Gastrocnemius medialis (tissue), 4 donors: ENCODE results near the gene TRIM4. TPM values are rescaled to one million over a fixed set of nuclear protein-coding genes. Genes with fewer than 3 reads are reported as not detected.

Experiments used
- ATAC-seq, 2 donors: fragments of 150-250 bp; one replicate each; pipeline ENCODE4 v1.9.1; 2016
- DNase-seq, 2 donors: peaks; one replicate each; pipeline ENCODE4 v3.0.0-alpha.2; 2019
- H3K27ac ChIP-seq, 4 donors: fragments of 200-600 bp; sonication (generic); 1 replicate in 1 of 4; 2 replicates in 3 of 4; pipeline ENCODE4 v1.5.1; 2016 to 2018; ENCODE audit warnings: mild to moderate bottlenecking in 2 of 4, moderate library complexity in 1 of 4
- H3K27me3 ChIP-seq, 3 donors: fragments of 200-600 bp; sonication (generic) in 2 of 3; 1 replicate in 1 of 3; 2 replicates in 2 of 3; pipeline versions ENCODE4 v1.5.1 to v1.6.0; 2016 to 2019; ENCODE audit warnings: mild to moderate bottlenecking in 1 of 3, moderate library complexity in 1 of 3
- H3K36me3 ChIP-seq, 2 donors: fragments of 200-600 bp; sonication (generic) in 1 of 2; one replicate each; pipeline ENCODE4 v1.5.1; 2017 to 2018
- H3K4me1 ChIP-seq, 2 donors: fragments of 200-600 bp; sonication (generic) in 1 of 2; one replicate each; pipeline ENCODE4 v1.5.1; 2016 to 2017; ENCODE audit warnings: mild to moderate bottlenecking in 2 of 2
- H3K4me3 ChIP-seq, 4 donors: fragments of 200-600 bp; sonication (generic) in 3 of 4; 1 replicate in 1 of 4; 2 replicates in 3 of 4; pipeline ENCODE4 v1.5.1; 2016 to 2019; ENCODE audit warnings: mild to moderate bottlenecking in 2 of 4
- H3K9me3 ChIP-seq, 3 donors: fragments of 200-600 bp; sonication (generic) in 2 of 3; 1 replicate in 1 of 3; 2 replicates in 2 of 3; pipeline ENCODE4 v1.5.1; 2016 to 2019
- CTCF ChIP-seq, 5 experiments: fragments of 450-650 bp in 3 of 5; fragments of 200-600 bp in 2 of 5; sonication (generic) in 2 of 5; IDR thresholded peaks in 4 of 5; conservative IDR thresholded peaks in 1 of 5; 1 replicate in 4 of 5; 2 replicates in 1 of 5; pipeline ENCODE4 v1.5.1; 2016 to 2019; ENCODE audit warnings: antibody characterized with exemption in 5 of 5, mild to moderate bottlenecking in 3 of 5, moderate library complexity in 3 of 5
- POLR2A ChIP-seq, 2 donors: fragments of 450-650 bp; IDR thresholded peaks; one replicate each; pipeline ENCODE4 v1.6.1; 2017; ENCODE audit warnings: antibody characterized with exemption in 2 of 2, mild to moderate bottlenecking in 2 of 2, moderate library complexity in 2 of 2
- in situ Hi-C, 4 donors: fragments of 200-750 bp; cut with MboI; loops; one replicate each; pipeline versions ENCODE4 v1.15.0 to v1.8.0; 2017; ENCODE audit warnings: low sequenced_read_pairs in 4 of 4
- intact Hi-C: fragments of 100-400 bp; cut with DNase I; formaldehyde crosslinking; loops from one replicate; pipeline ENCODE4 v1.15.1; 2023; ENCODE audit warnings: low total_unique reads
- total RNA-seq, 4 donors: library from RNA; depleted of rRNA; stranded (reverse); fragments of >200 nt; gene quantifications; one replicate each; pipeline versions ENCODE4 v1.1.0 to v1.2.3, GENCODE V29; 2016

TRIM4 gene
- total RNA-seq, 4 donors from 2014 or later: 6.4 to 10.5 (median 7.7) TPM

GRCh38 chr7:99923200-99923599, 3.9 kb upstream of the TRIM4 start:
- TF ChIP-seq POLR2A (IDR thresholded peaks at IDR 0.05) (no peak), CTCF (IDR thresholded peaks at IDR 0.05 in 4 of 5, conservative IDR thresholded peaks at IDR 0.05 in 1 of 5) (no peak)
- Histone ChIP-seq H3K27ac (no peak overlapping the region), H3K4me1 (peaks cover 13 to 18% of the 10 kb centered on the region in 2 donors), H3K9me3 (no peaks in the 10 kb centered on the region), H3K4me3 (no peak overlapping the region), H3K27me3 (peaks cover 0 to 7% (median 4%) of the 10 kb centered on the region in 3 donors), H3K36me3 (no peaks in the 10 kb centered on the region)
- in situ Hi-C loops (no loop called here), intact Hi-C loops (no loop called here)
- no peak for DNase-seq
- ATAC-seq: no peak

DNA sequence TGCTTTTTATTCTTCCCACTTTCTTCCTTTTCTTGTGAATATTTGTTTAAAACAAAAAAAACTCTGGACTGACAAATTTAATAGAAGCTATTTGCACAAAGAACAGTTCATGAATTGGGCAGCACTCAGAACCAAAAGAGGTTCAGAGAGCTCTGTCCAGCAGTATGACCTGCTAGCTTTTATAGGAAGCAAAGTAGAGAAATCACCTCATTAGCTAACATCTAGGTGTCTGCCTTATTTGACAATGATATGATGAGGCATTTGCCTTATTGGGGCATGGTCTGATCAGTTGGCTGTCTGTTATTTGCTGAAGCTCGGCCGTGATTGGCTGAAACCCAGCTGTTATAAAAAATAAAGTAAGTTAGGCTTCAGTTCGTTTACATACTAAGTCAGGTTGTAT, 819 bp upstream of the TRIM4 start:
- peaks cover 34 to 39% of the 10 kb centered on the region in 2 donors for H3K4me1 ChIP-seq
- no peaks in the 10 kb centered on the region for H3K9me3 ChIP-seq
- H3K27me3 ChIP-seq: no peaks in the 10 kb centered on the region
- DNase-seq: no peak
- H3K4me3 ChIP-seq: peak overlapping the region; percentile 63 to 95 (median 86)
- H3K36me3 ChIP-seq: peaks cover 0 to 24% of the 10 kb centered on the region in 2 donors
- in situ Hi-C loops (no loop called here), intact Hi-C loops (loop anchor here (1.0 kb wide), 1 partner anchor 289 kb away; no protein-coding TSS in a partner anchor)
- TF ChIP-seq POLR2A (IDR thresholded peaks at IDR 0.05) (no peak), CTCF (IDR thresholded peaks at IDR 0.05 in 4 of 5, conservative IDR thresholded peaks at IDR 0.05 in 1 of 5) (no peak)
- ATAC-seq: no peak
- H3K27ac ChIP-seq: peak overlapping the region; percentile 85 to 95 (median 93)

DNA sequence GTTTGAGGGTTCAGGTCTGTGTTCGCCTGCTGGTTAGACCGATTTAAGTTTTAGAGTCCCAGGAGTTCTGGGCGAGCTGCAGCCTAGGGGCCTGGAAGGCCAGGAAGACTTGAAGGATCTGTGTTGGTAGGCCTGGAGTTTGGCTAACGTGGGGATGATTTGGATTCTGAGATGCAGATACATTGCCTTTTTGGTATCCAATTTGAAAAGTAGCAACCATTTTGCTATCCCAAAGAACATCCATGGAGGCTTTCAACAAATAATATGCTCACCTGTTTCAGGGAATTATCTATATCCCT, 433 bp upstream of the TRIM4 start:
- ATAC-seq (no peak), DNase-seq (no peak)
- in situ Hi-C loops (loop anchor here in 2 of 4 donors (10.0 kb wide), 1 partner anchor 75 kb away; no protein-coding TSS in a partner anchor), intact Hi-C loops (loop anchor here (1.0 kb wide), 2 partner anchors 288 to 303 kb away; partner anchors contain the start of gene ZSCAN25)
- H3K27ac ChIP-seq: peak overlapping the region; percentile 85 to 95 (median 93)
- no peaks in the 10 kb centered on the region for H3K27me3 ChIP-seq
- peak overlapping the region; percentile 63 to 95 (median 86) for H3K4me3 ChIP-seq
- peaks cover 0 to 27% of the 10 kb centered on the region in 2 donors for H3K36me3 ChIP-seq
- TF ChIP-seq CTCF (IDR thresholded peaks at IDR 0.05 in 4 of 5, conservative IDR thresholded peaks at IDR 0.05 in 1 of 5) (no peak), POLR2A (IDR thresholded peaks at IDR 0.05) (no peak)
- no peaks in the 10 kb centered on the region for H3K9me3 ChIP-seq
- peaks cover 34 to 39% of the 10 kb centered on the region in 2 donors for H3K4me1 ChIP-seq

DNA sequence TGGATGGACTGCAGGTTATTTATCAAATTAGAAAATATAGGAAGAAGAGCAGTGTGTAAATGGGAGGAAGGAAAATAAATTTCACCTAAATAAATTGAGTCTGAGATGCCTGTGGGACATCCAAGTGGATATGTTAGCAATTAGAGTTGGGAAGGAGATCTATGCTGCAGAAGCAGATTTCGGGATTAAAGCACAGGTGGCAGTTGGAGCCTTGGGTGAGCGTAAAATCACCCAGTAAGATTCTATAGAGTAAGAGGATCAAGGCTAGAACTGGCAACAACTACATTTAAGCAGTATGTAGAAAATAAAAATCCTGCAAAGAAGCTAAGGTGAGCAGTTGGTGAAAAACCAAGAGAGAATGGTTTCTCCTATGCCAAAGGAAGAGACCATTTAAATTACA, 8.4 kb downstream of the TRIM4 start:
- in situ Hi-C loops (loop anchor here in 2 of 4 donors (10.0 kb wide), 1 partner anchor 84 kb away; no protein-coding TSS in a partner anchor), intact Hi-C loops (no loop called here)
- H3K4me3 ChIP-seq: no peak overlapping the region
- DNase-seq: no peak
- TF ChIP-seq CTCF (IDR thresholded peaks at IDR 0.05 in 4 of 5, conservative IDR thresholded peaks at IDR 0.05 in 1 of 5) (no peak), POLR2A (IDR thresholded peaks at IDR 0.05) (no peak)
- H3K27ac ChIP-seq: no peak overlapping the region
- no peaks in the 10 kb centered on the region for H3K9me3 ChIP-seq
- no peak for ATAC-seq
- H3K4me1 ChIP-seq: peaks cover 0 to 4% of the 10 kb centered on the region in 2 donors
- no peaks in the 10 kb centered on the region for H3K27me3 ChIP-seq
- H3K36me3 ChIP-seq: peaks cover 3 to 57% of the 10 kb centered on the region in 2 donors

GRCh38 chr7:99901581-99901980, 17.7 kb downstream of the TRIM4 start:
- in situ Hi-C loops (no loop called here), intact Hi-C loops (no loop called here)
- H3K27me3 ChIP-seq: no peaks in the 10 kb centered on the region
- no peak for DNase-seq
- no peak for TF ChIP-seq CTCF (IDR thresholded peaks at IDR 0.05 in 4 of 5, conservative IDR thresholded peaks at IDR 0.05 in 1 of 5)
- no peak for TF ChIP-seq POLR2A (IDR thresholded peaks at IDR 0.05)
- H3K4me1 ChIP-seq: no peaks in the 10 kb centered on the region
- H3K36me3 ChIP-seq: peaks cover 5 to 67% of the 10 kb centered on the region in 2 donors
- ATAC-seq: no peak
- no peak overlapping the region for H3K4me3 ChIP-seq
- H3K9me3 ChIP-seq: no peaks in the 10 kb centered on the region
- no peak overlapping the region for H3K27ac ChIP-seq
